Fibroblast of the aortic adventitia (primary cell): ENCODE data around the gene DYNAP. TPM values are rescaled to one million over a fixed set of nuclear protein-coding genes. Genes with fewer than 3 reads are reported as not detected.

Source experiments
- DNase-seq: peaks from one replicate; pipeline ENCODE4 v3.0.0-alpha.2; 2010; ENCODE audit warnings: low read depth
- H3K4me3 ChIP-seq: 2 replicates; pipeline ENCODE4 v1.5.1; 2011; ENCODE audit warnings: low read depth, mild to moderate bottlenecking, control low read depth, low read length, moderate library complexity
- total RNA-seq: library from RNA; depleted of rRNA; stranded (reverse); fragments of >200 nt; gene quantifications from 2 replicates; pipeline ENCODE4 v1.2.3, GENCODE V29; 2012; ENCODE audit warnings: low replicate concordance
- TF ChIP-seq, protein P1 (sequence below): IDR thresholded peaks from 2 replicates; pipeline ENCODE4 v1.5.1; 2011; ENCODE audit warnings: mild to moderate bottlenecking, low read length, control low read depth, inconsistent platforms; ENCODE audit not compliant: insufficient read depth

DYNAP gene
- total RNA-seq, 1 donor, result not detected

GRCh38 chr18:54607213-54608027, 16.4 kb downstream of the DYNAP start:
- peak; percentile 2 for DNase-seq

GRCh38 chr18:54608028-54608642, 17.1 kb downstream of the DYNAP start:
- H3K4me3 ChIP-seq, result no peak overlapping the region
- peak; percentile 21 for DNase-seq
- TF ChIP-seq, protein P1, sequence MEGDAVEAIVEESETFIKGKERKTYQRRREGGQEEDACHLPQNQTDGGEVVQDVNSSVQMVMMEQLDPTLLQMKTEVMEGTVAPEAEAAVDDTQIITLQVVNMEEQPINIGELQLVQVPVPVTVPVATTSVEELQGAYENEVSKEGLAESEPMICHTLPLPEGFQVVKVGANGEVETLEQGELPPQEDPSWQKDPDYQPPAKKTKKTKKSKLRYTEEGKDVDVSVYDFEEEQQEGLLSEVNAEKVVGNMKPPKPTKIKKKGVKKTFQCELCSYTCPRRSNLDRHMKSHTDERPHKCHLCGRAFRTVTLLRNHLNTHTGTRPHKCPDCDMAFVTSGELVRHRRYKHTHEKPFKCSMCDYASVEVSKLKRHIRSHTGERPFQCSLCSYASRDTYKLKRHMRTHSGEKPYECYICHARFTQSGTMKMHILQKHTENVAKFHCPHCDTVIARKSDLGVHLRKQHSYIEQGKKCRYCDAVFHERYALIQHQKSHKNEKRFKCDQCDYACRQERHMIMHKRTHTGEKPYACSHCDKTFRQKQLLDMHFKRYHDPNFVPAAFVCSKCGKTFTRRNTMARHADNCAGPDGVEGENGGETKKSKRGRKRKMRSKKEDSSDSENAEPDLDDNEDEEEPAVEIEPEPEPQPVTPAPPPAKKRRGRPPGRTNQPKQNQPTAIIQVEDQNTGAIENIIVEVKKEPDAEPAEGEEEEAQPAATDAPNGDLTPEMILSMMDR, result no peak

More at GRCh38 chr18:54607213-54608027, 16.4 kb downstream of the DYNAP start:
- TF ChIP-seq, protein P1, result no peak
- no peak overlapping the region for H3K4me3 ChIP-seq

- TF ChIP-seq, protein P1, result no peak
- H3K4me3 ChIP-seq, result no peak overlapping the region
- no peak for DNase-seq
Measured at GRCh38 chr18:54611816-54612215, 20.8 kb downstream of the DYNAP start.

GRCh38 chr18:54612237-54612636, 21.2 kb downstream of the DYNAP start:
- DNase-seq, result no peak
- no peak overlapping the region for H3K4me3 ChIP-seq
- TF ChIP-seq, protein P1, result no peak

DNA sequence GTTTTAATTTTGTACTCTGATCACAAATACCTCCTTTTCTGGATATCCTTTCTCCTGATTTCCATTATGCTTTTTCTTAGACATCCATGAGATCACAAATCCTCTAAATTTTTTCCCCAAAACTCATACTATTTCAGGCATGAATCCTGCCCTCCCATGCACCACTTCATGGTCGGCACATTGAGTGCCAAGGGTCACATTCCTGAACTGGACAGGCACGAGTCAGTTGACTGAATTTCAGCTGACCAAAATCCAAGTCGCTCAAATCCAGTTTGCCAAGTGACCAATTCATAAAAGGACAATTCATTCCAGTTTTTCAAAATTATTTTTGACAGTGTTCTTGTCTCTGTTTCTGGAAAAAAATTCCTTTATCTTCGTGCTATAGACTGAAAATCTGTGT, 22.1 kb downstream of the DYNAP start:
- TF ChIP-seq, protein P1, result no peak
- H3K4me3 ChIP-seq, result no peak overlapping the region
- DNase-seq, result no peak

DNA sequence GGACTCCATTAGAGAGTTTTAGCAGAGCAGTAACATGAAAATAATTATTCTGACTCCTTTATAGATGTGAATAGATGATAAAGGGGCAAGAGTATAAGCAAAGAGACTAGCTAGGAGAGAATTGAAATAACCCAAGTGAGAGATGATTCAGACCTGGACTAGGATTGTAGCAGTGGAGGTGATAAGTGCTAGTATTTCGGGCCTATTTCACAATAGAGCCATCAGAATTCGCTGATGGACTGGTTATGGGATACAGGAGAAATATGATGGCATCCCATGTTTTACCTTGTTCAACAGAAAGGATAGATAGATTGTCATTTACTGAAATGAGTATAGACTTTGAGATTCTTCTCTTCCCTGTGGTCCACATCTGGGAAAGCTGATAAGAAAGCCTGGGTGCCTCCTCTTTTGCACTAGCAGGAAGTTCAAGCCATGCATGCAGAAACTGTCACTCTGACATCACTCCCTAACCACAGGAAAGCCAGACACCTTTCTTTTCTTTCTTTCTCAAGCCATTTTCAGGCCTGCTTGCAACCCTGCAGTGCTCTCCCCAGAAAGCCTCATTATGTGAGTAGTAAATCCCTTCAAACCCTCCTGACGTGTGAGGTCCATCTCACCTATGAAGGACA, 25.3 kb downstream of the DYNAP start:
- H3K4me3 ChIP-seq, result no peak overlapping the region
- no peak for DNase-seq
- TF ChIP-seq, protein P1, result no peak
